Right lobe of liver (tissue), 4 donors: Measurements from ENCODE around the gene LYL1.

Source experiments
- POLR2A ChIP-seq: fragments of 450-650 bp; IDR thresholded peaks from one replicate; pipeline ENCODE4 v1.6.1; 2017; ENCODE audit warnings: antibody characterized with exemption, mild to moderate bottlenecking
- TF ChIP-seq, protein P1 (sequence below), 4 donors: fragments of 200-600 bp in 3 of 4; fragments of 450-650 bp in 1 of 4; IDR thresholded peaks; one replicate each; pipeline versions ENCODE4 v1.5.1 to v1.8.0; 2016 to 2022; ENCODE audit warnings: antibody characterized with exemption in 4 of 4, mild to moderate bottlenecking in 2 of 4
- donor health status: DM: no; HTN: no; CAD: no.
- donor health status: DM: no; HTN: no; CAD: no.
- donor health status: DM: no; HTN: yes; CAD: no.

DNA sequence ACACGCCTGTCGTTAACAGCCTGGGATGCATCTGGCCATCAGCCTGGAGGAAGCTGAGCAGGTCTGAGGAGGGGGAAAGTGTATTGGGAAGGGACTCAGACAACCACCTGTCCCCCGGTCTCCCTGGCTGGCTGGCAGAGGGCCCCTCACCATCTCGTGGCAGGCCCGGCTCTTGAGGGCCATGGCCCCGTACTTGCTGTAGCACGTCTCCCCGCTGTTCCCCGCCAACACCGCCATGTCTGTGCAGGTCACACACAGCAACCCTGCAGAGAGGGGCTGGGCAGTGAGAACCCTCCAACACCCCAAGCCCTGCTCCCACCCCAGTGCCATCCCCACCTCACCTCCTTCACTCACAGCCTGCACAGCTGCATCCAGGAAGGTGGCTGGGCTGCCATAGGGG, 9.9 kb upstream of the LYL1 start:
- no peak for TF ChIP-seq POLR2A
- TF ChIP-seq, protein P1, sequence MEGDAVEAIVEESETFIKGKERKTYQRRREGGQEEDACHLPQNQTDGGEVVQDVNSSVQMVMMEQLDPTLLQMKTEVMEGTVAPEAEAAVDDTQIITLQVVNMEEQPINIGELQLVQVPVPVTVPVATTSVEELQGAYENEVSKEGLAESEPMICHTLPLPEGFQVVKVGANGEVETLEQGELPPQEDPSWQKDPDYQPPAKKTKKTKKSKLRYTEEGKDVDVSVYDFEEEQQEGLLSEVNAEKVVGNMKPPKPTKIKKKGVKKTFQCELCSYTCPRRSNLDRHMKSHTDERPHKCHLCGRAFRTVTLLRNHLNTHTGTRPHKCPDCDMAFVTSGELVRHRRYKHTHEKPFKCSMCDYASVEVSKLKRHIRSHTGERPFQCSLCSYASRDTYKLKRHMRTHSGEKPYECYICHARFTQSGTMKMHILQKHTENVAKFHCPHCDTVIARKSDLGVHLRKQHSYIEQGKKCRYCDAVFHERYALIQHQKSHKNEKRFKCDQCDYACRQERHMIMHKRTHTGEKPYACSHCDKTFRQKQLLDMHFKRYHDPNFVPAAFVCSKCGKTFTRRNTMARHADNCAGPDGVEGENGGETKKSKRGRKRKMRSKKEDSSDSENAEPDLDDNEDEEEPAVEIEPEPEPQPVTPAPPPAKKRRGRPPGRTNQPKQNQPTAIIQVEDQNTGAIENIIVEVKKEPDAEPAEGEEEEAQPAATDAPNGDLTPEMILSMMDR (IDR thresholded peaks at IDR 0.05) = no peak
